HTERT RPE-1 (cell line): ENCODE results near the gene TP53RK.
"Not testable (repeated sequence)": the region's sequence is repeated elsewhere in the genome, so short reads cannot be mapped to it uniquely, and the experiment has no call there.

Source experiments
- in situ Hi-C: fragments of 300-500 bp; cut with MboI; formaldehyde crosslinking; loops from 4 replicates; pipeline ENCODE4 v1.14.3; 2020; ENCODE audit warnings: low sequenced_read_pairs

TP53RK gene

DNA sequence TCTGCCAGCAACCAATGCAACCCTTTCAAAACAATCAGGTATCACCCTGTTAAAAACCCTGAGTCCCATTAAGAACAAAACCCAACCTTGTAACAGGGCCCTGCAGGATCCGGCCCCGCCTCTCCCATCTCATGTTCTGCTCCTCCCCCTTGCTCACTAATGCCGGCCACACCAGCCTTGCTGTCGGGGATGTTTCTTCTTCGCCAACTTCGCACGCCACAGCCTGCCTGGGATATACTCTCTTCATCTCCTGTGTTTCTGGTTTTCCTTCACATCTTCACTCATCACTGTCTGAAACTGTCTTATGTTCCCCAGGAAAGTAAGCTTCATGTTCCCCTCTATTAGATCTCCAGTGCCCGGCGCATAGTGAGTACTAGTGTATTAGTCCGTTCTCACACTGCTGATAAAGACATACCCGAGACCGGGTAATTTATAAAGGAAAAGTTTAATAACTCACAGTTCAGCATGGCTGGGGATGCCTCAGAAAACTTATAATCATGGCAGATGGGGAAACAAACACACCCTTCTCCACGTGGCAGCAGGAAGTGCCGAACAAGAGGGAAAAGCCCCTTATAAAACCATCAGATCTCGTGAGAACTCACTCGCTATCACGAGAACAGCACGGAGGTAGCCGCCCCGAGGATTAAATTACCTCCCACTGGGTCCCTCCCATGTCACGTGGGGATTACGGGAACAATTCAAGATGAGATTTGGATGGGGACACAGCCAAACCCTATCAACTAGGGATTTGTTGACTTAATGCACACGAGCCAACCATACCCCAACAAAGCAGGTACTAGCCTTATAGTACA, 5.1 kb downstream of the TP53RK start:
- in situ Hi-C loops = no loop called here

DNA sequence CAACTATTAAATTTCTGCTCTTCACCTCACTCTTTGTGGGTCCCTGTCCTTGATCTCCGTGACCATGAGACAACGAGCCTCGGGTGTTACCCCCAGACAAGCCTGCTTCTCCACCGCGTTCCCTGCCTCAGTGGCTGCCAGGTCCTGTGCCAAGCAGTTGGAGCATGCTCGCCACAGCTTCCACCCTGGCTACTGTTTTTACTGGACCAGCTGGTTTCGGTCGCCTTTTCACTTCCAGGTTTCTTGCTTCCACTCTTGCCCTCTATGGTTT, 5.6 kb downstream of the TP53RK start:
- in situ Hi-C loops = no loop called here

DNA sequence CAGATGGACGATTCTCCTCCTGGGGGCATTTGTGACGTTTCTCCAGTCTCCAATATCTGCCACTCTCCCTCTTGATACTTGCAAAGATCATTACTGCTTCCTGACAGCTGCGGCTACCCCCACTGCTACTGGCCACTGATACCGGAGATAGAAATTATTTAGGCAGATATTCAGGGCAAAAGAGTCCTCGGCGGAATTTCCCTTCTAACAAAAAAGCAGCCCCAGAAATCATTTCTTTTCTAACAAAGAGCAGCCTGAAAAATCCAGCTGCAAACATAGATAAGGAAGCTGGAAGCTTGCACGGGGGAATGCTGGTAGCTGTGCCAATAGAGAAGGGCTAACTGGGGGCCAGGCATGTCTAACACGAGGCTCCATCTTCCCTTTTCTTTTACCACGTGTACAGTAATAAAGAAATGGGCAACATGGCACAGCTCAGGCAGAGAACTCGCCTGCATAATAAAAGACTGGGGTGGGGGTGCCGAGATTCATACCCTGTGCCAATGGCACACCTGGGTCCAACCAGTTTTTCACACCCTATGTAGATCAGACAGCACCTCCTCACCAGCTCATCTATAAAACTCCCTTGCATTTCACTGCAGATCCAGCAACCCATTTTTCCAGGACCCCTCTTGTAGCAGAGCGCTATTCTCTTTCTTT, 6.1 kb downstream of the TP53RK start:
- in situ Hi-C loops = no loop called here

DNA sequence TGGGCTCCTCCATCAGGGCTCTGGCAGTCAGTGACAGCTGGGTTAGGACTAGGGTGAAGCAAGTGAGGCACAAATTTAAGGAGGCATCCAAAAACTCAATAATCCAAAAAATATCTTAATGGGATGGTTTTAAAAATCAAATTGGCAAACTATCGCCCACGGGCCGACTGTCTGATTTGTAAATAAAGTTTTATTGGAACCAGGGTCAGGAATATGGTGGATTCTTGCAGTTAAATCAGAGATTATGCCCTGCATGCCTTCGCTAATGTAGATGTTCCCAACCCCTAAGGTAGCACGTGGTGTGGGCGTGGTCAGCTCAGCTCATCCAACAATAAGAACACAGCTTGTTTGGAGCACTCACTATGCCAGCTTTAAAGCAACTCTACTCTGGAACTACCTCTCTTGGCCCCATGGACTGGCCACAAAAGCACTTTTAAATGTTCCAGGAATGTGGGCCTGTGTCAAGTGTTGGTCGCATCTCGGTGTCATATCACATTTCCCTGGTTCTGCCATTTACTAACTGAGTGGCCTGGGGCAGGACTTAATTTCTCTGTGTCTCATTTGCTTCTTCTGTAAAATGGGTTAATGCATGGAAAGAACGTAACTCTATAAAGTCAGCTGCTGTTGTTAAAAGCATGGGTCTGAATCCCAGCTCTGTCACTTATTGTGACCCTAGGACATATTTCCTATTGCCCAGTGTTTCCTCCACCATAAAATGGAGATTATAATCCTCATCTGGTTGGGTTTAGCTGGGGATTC, 7.0 kb downstream of the TP53RK start:
- in situ Hi-C loops = no loop called here

DNA sequence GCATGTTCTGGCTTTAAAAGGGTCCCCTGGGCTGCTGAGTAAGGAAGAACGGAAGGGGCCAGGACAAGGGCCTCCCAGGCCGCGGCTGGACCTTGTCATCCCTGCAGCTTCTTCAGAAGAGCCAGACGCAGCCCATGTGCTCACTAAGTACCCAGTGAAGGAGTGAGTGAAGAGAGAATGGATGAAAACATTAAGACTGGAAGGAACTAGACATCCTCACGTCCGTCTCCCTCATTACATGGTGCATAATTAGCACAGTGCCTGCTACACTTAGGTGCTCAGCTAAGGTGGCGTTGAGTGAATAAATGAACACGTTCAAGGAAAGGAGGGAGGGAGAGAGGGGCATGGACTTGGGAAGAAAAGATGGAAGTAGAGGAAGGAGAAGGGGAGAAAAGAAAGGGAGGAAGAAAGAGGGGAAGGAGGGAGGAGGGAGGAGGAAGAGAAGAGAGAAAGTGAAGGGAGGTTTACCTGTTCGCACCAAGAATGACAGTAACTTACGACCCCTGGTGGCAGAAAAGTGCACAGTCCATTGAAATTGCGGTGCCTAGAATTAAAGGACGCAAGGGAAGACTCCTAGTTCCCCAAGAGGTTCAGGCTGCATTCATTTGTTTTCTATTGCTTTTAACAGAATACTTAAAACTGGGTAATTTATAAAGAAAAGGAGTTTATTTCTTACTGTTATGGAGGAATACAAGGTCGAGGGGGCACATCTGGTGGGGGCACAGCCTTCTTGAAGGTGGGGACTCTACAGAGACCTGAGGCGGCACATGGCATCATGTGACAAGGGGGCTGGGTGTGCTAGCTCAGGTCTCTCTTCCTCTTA, 8.0 kb downstream of the TP53RK start:
- in situ Hi-C loops = no loop called here

DNA sequence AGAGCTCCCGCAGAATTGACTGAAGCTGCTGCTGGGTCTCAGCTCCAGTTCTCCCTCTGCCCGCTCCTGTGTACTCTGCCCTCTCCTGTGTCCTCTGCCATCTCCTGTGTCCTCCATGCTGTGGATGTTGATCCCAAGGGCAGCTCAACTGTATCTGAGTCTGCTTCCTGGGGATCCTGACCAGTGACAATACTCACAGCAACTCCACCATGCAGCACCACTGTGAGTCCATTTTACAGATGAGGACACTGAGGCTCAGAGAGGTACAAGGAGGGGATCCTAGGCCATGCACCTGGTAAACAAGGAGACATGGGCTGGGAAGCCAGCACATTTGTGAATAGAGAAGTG, 8.6 kb downstream of the TP53RK start:
- in situ Hi-C loops = no loop called here

DNA sequence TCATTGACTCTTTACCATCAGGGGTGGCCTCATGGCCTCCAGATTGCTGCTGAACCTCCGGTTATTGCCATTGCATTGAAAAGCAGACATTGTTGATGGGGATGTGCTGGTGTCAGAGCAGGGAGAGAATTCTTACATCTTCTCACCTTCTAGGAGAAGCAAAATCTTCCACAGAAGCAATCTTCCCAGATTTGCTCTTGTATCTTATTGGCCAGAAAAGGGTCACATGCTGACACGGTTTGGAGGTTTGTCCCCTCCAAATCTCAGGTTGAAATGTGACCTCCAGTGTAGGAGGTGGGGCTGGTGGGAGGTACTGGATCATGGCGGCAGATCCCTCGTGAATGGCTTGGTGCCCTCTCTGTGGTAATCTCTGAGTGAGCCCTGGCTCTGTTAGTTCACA, 10.7 kb downstream of the TP53RK start:
- in situ Hi-C loops = no loop called here

DNA sequence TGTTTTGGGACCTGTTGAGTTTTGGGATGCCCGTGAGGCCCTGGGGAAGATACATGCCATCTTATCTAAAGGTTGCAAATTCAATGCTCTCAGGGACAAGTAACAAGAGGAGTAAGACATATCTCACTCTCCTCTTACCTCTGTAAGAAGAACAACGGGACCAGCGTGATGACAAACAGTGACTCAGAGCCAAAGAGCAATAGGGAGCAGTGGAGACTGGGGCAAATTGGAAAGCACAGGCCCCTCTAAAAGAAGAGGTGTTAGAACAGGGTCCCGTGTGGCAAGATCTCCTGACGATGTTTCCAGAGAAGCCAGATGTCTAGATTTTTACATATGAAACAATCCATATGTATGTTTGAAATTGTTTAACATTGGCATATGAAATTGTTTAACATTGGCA, 11.6 kb downstream of the TP53RK start:
- in situ Hi-C loops = no loop called here

DNA sequence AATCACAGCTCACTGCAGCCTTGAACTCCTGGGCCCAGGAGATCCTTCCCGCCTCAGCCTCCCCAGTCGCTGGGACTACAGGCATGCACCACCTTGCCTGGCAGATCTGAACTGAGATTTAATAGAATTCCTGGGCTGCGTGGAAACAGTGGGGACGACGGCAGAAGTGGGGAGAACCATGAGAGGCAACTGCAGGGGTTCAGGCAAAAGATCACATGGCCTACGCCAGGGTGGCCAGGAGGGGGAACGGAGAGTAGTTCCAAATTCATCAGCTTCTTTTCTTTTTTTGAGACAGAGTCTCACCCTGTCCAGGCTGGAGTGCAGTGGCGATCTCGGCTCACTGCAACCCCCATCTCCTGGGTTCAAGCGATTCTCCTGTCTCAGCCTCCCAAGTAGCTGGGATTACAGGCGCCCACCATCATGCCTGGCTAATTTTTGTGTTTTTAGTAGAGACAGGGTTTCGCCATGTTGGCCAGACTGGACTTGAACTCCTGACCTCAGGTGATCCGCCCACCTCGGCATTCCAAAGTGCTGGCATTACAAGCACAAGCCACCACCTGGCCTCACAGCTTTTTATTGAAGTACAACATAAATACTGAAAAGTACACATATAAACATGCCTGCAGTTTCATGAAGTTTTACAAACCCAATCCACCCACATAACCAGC, 12.5 kb downstream of the TP53RK start:
- in situ Hi-C loops = not testable (repeated sequence)

DNA sequence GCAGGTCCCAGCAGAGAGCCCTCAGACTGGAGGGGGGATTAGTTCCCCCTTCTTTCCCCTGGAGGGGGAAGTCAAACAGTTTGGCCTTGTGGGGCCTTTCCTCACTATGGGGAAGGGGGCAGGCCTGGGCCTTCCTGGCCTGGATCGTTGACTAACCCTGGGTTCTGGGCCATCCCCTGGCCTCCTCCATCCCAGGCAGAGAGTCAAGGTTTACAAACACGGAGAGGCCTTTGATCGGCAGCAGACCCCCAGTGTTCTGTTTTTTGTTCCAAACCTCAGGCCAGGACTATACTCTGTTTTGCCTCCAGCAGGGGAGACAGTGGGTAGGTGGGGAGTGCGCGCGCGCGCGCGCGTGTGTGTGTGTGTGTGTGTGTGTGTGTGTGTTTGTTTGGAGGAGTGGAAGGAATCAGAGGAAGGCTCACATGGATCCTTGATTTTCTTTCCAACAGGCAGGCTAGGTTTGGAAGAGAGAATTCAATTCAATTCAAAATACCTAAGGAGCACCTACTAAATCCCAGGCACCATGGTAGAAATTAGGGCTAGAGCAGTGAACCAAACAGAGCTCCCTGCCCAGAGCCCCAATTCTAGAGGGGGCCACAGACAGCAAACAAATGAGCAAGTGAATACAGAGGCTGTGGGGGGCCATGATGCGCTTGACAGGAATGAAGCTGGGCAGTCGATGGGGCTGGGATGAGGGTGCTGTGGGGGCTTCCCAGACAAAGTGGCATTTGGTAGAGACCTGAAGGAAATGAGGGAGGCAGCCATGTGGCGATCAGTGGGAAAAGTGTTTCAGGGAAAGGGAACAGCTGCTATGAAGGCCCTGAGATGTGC, 14.8 kb downstream of the TP53RK start:
- in situ Hi-C loops = no loop called here

DNA sequence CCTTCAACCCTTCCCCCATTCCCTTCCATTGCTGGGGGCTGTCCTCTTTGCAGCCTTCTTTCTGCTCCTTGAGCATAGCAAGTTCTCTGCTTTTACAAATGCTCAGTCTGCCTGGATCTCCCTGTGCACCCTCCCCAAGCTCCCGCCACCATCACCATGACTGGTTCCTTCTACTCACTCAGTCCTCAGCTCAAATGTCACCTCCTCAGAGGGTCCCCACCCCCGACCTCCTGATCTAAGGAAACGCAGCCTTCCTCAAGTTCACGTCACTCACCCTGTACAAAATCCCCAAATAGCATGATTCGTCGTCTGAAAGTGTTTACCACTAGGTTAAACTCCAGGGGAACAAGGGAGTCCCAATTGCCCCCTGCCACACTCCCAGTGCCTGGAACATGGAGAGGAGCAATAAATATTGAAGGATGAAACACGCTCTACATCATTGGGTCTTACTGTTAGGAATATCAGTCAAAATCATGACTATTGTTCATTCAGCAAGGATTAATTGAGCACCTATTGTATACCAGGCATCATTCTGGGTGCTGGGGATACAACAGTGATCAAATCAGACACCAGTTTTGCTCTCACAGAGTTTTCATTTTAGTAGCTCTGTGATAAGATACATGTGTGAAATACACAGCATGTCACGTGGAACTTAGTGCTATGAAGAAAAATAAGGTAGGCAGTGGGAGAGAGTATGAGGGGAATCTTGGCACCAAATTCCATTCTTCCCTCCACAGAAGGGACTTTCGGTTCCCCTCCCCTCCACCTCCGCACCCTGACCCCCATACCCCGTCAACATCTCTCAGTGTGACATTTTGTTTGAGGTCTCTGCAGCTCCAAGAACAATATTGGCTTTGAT, 15.6 kb downstream of the TP53RK start:
- in situ Hi-C loops = no loop called here

DNA sequence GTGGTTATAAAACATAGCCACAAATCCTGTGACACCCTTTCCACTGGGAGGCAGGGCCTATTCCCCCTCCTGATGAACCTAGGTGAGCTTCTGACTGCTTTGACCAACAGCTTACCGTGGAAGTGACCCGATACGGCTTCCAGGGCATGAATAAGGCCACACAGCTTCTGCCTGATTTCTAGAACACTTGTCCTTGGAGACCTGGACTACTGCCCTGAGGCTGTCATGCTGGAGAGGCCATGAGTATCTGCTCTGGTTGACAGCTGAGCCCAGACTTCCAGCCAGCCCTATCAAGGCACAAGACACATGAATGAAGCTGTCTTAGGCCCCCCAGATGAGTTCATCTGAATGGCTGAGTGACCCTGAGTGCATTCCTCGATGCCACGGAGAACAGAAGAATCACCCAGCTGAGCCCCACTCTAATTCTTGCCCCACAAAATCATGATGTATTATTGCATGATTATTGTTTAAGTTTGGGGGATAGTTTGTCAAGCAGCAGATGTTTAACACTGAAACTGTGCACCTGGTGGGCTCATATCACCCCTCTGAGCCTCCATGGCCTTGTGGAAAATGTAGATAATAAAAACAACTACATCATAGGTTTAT, 16.6 kb downstream of the TP53RK start:
- in situ Hi-C loops = no loop called here

DNA sequence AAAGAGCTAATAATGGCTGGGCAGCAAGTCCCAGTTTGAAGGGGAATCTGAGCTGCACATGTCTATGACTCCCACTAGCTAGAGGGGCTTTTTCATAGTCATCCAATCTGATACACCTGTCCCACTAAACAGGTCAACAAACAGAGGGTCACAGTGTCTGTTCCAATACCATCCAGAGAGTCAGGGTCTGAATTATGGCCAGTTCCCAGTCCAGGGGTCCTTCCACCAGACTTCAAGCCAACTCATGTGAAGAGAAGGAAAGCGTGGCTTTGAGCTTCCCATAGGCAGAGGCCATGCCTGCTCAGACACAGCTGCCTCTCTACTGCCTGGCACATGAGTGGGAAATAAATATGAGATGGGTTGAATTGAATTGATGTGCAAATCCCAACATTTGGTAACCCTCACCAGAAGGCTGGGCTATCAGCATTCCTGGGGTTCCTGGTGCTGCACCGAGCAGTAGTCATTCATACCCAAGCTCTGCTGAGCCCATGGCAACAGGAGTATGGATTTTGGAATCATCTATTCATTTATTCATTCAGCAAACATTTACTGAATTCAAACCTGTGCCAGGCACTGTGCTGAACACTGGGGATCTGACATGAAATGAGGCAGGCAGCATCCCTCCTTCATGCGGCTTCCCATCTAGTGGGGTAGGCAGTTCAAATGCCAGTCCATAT, 17.2 kb downstream of the TP53RK start:
- in situ Hi-C loops = no loop called here

DNA sequence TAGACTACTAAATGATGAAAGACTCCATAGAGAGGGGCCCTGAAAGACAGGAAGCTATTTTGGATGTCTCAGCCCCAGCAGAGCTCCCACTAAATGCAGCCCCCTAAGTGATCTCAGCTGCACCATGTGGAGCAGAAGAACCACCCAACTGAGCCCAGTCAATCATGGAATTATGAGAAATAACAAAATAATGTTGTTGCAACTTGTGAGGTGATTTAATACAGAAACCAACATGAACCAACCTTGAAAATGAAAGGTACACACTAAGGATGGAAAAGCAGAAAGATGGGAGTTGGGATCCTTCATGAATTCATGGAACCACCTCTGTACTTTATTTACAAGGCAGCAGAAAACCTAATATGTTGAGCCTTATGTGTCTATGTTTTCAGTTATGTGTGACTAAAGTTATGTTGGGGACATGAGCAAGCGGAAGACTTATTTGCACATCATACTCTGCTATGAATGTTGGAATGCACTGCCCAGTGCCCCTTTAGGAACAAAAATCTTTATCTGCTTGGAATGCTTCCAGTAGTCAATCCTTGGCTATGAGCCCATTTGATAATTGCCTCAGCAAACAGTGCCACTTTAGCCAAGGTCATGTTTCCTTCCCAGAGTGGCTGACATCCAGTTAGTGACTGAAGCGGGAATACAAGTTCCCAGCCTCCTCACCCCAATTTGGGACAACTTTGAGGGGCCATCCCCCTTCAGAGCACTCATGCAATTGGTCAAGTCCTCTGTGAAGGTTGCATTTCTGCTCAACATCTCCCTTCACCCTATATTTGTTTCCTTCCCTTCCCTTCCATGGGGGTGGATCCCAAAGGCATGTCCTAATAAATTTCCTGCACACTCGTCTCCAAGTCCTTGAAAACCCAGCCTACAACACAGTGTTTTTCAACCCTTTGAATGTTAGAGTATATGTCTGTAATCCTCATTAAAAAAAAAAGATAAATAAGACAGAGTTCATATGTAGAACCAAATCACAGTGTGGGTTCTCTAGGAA, 18.4 kb downstream of the TP53RK start:
- in situ Hi-C loops = no loop called here

DNA sequence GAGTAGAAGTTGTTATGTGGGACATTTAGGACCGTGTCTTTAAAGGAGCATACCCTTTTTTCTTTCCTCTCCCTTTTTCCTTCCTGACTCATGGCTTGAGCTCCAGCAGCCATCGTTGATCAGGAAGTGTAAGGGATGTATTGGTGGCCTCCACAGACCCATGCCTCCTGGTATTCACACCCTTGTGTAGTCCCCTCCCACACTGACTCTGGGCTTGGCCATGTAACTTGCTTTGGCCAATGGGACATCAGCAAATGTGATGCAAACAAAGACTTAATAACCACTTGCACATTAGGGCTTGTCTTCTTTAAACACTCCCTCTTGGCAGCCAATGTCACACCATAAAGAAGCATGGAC, 19.0 kb downstream of the TP53RK start:
- in situ Hi-C loops = no loop called here

DNA sequence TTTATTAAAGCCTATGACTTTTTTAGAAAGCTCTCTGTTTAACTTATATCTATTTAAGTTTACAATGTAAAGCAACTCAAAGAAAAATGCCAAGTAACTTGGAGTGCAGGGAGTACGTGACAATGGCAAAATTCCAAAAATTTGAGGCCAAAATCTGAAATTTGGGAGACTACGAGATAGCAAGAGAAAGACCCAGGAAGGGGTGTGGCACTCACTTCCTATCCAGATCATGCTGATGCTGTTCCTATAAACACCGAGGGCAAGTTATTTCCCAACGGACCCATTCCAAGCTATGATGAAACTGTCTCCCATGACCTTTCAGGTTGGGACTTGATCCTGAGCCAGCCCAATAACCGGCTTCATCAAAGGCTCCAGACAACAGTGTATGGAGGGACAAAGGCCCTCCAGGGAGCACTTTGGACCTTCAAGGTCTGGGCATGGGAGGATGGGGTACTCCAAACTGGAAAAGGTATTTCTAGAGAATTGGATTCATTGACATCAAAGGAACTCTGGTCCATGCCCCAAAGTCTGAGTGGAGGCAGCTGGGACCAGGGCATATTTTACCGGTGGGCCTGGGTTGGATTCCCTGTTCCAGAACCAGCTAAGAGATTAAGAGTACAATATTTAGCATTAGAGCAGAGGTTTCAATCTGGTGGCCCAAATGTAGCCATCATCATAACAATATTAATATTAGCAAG, 22.3 kb downstream of the TP53RK start:
- in situ Hi-C loops = no loop called here
